Ecto neural progenitor cell (in vitro differentiated cells): Measurements from ENCODE around the gene GTF2A1.

Experiments
- DNase-seq: peaks from one replicate; pipeline ENCODE4 v3.0.0-alpha.2; 2018; ENCODE audit warnings: low spot score

The GTF2A1 gene

DNA sequence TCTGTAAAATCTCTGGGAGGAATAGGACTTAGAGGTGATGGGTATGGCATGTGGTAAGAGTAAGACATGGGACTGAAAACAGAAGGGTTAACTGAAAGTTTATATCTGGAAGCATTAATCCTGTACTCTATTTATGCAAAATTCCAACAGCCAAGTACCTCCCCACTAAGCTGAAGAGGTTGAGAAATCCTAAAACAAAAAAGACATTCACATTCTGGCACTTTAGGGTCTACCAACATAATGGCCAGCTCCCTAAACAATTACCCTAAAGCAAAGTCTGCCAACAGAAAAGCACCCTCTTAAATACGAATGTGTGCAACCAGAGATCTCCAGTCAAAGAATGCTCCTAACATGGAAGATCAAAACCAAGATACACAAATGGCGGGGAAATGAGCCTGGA lies 87.4 kb downstream of the GTF2A1 start:
- DNase-seq: no peak

DNA sequence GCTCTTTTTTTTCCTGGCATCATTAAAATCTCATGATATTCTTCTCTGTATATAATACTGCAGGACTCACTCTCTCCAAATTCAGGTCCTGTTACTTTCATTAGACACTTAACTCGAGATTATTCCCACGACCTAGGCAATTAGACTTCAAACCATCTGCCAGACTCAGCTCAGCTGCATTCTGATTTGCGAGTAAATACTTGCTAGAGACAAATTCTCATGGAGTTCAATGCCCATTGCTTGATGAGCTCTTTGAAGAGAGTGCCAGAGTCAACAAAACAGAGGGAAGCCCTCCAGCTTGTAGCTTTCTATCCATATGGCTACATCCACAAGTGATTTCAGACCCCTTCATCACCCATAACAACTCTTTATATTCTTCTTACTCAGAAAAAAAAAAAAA lies 88.3 kb downstream of the GTF2A1 start:
- no peak for DNase-seq

DNA sequence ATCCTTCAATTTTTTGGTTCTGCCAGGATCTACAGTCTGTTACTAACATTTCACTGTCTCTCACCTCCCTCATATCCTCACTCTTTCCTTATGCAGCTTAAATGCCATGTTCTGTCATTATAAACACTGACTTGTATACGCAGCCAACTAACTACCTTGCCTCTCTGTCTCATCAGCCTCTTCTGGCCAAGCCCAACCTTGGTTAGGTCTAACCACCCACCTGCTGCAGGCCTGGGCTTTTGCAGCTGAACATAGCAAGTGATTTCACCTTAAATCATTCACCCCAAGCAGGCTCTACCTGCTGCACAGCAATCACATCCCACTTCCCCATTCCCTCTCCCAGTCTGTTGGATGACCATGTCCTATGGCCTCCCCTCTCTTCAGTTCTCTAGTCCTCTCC lies 91.5 kb downstream of the GTF2A1 start:
- DNase-seq: no peak

DNA sequence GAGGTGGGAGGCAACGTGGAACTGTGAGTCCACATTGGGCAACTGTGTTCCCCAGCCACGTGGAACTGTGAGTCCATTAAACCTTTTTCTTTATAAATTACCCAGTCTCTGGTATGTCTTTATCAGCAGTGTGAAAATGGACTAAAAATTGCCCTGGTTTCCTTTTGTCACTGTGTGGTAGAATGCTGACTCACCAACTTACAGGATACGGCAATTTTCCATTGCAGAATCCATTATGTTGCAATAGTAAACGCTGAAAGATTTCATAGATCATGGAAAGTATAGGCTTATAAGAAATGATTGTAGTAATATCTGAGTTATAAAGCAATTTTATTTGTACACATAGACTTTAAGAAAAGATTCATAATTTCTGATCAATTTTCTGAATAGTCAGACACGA lies 93.0 kb downstream of the GTF2A1 start:
- DNase-seq: no peak

DNA sequence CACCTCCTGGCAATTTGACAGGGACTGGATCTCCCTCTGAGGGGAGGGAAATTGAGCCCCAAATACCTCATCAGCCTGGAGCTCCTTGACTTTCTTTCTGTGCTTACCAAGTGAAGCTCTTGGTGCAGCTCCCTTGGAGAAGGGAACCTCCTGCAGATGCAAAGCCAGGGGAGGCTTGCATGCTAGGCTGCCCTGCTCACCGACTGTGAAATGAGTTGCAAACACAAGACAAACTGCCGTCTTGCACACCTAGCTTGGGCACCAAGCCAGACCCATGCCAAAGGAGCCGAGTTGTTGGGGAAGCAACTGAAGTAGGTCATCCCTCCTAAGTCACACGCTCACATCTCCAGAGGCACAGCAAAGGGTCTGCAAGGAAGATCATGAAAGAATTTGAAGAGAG lies 95.2 kb downstream of the GTF2A1 start:
- no peak for DNase-seq
